ENCODE measurements around the gene SH3BP2. TPM values are rescaled to one million over a fixed set of nuclear protein-coding genes. Genes with fewer than 3 reads are reported as not detected.
"Not testable (repeated sequence)": the region's sequence is repeated elsewhere in the genome, so short reads cannot be mapped to it uniquely, and the experiment has no call there.

SH3BP2 gene
- polyA plus RNA-seq, 3 donors: 19.1 to 478 (median 26.9) TPM

DNA sequence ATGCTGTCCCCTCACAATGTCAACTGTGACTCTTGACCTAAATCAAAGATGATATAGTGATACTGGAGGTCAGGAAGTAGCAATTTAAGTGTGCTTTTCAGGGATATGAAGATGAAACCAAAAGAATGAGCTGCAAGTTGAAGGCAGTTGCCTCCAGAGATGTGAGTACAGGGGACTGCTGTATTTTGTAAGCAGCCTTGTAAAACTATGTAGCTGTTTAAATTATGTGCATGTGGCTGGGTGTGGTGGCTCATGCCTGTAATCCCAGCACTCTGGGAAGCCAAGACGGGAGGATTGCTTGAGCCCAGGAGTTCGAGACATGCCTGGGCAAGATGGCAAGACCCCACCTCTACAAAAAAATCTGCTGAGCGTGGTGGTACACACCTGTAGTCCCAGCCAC is 21.6 kb upstream of the SH3BP2 start:
- Histone ChIP-seq H3K4me2 (replicated peaks; ENCODE audit: extremely low read depth, low read length, poor library complexity, severe bottlenecking) (peak overlapping the region; percentile 69), H3K36me3 (replicated peaks in 1 of 2; ENCODE audit: control insufficient read depth in 1 of 2, insufficient read depth in 2 of 2, low read length in 2 of 2) (no peaks in the 10 kb centered on the region), H3K79me2 (ENCODE audit: insufficient read depth, low read length) (no peaks in the 10 kb centered on the region), H3K4me1 (ENCODE audit: control insufficient read depth in 1 of 2, insufficient read depth in 2 of 2, low read length in 2 of 2) (peaks cover 24 to 26% of the 10 kb centered on the region in 2 donors), H2AFZ (ENCODE audit: insufficient read depth, low read depth, low read length, poor library complexity, severe bottlenecking) (no peak overlapping the region), H3K27me3 (ENCODE audit: control insufficient read depth in 2 of 2, insufficient read depth in 2 of 2, low read length in 2 of 2) (no peaks in the 10 kb centered on the region), H3K9me3 (replicated peaks in 1 of 2; ENCODE audit: control insufficient read depth in 1 of 2, insufficient read depth in 1 of 2, low read length in 2 of 2) (no peaks in the 10 kb centered on the region), H4K20me1 (ENCODE audit: insufficient read depth, low read length) (no peaks in the 10 kb centered on the region), H3K9ac (ENCODE audit: insufficient read depth, low read length, poor library complexity, severe bottlenecking) (no peak overlapping the region), H3K27ac (ENCODE audit: low read depth in 1 of 2, low read length in 2 of 2) (peak overlapping the region; percentile 34 to 74), H3K4me3 (replicated peaks in 1 of 3; ENCODE audit: low read depth in 2 of 3, low read length in 3 of 3) (peak overlapping the region in 1 of 3 experiments; percentile 50)
- Mint-ChIP-seq H3K27me3 (ENCODE audit: low read depth in 3 of 3) (peaks cover 0 to 1% (median 0%) of the 10 kb centered on the region in 3 donors), H3K36me3 (peaks cover 0 to 4% of the 10 kb centered on the region in 2 donors), H3K4me3 (peak overlapping the region; percentile 67 to 85), H3K4me1 (peaks cover 24% of the 10 kb centered on the region), H3K27ac (peak overlapping the region; percentile 92 to 96 (median 95)), H3K9me3 (peaks cover 0 to 2% (median 0%) of the 10 kb centered on the region in 7 donors)
- DNase-seq: no peak
- intact Hi-C loops (cut with micrococcal nuclease): no loop called here
- no CpG with 5 or more reads among the region's 3 CpGs for WGBS (ENCODE audit: insufficient coverage)
- TF ChIP-seq CTCF (IDR thresholded peaks at IDR 0.05): no peak

GRCh38 chr4:2780643-2781042 is 12.2 kb upstream of the SH3BP2 start:
- H3K4me2 ChIP-seq (replicated peaks; ENCODE audit: extremely low read depth, low read length, poor library complexity, severe bottlenecking); H3K36me3 Mint-ChIP-seq; H3K27me3 ChIP-seq (ENCODE audit: control insufficient read depth in 2 of 2, insufficient read depth in 2 of 2, low read length in 2 of 2); H2AFZ ChIP-seq (ENCODE audit: insufficient read depth, low read depth, low read length, poor library complexity, severe bottlenecking); H4K20me1 ChIP-seq (ENCODE audit: insufficient read depth, low read length); DNase-seq; H3K4me3 ChIP-seq (replicated peaks in 1 of 3; ENCODE audit: low read depth in 2 of 3, low read length in 3 of 3); H3K36me3 ChIP-seq (replicated peaks in 1 of 2; ENCODE audit: control insufficient read depth in 1 of 2, insufficient read depth in 2 of 2, low read length in 2 of 2); H3K27ac ChIP-seq (ENCODE audit: low read depth in 1 of 2, low read length in 2 of 2); intact Hi-C loops (cut with micrococcal nuclease); H3K27me3 Mint-ChIP-seq (ENCODE audit: low read depth in 3 of 3); H3K9me3 ChIP-seq (replicated peaks in 1 of 2; ENCODE audit: control insufficient read depth in 1 of 2, insufficient read depth in 1 of 2, low read length in 2 of 2); H3K9ac ChIP-seq (ENCODE audit: insufficient read depth, low read length, poor library complexity, severe bottlenecking); H3K4me3 Mint-ChIP-seq; H3K79me2 ChIP-seq (ENCODE audit: insufficient read depth, low read length): not testable (repeated sequence)
- peaks cover 8 to 14% of the 10 kb centered on the region in 2 donors for H3K4me1 ChIP-seq (ENCODE audit: control insufficient read depth in 1 of 2, insufficient read depth in 2 of 2, low read length in 2 of 2)
- H3K27ac Mint-ChIP-seq: peak overlapping the region in 1 of 7 donors; percentile 14
- peaks cover 0 to 12% (median 8%) of the 10 kb centered on the region in 7 donors for H3K9me3 Mint-ChIP-seq
- H3K4me1 Mint-ChIP-seq: peaks cover 10% of the 10 kb centered on the region
- no CpG with 5 or more reads among the region's 5 CpGs for WGBS (ENCODE audit: insufficient coverage)
